SK-N-SH treated with all-trans-retinoic acid at 6 μM for 48 hours (cell line): ENCODE data around the gene GK.

ENCODE experiments used
- ATAC-seq: fragments of 200-7000 bp; cut with Tn5 transposase; 3 replicates; pipeline ENCODE4 v1.9.1; 2020; ENCODE audit warnings: mild to moderate bottlenecking, moderate library complexity
- ARNTL ChIP-seq: fragments of 450-650 bp; formaldehyde crosslinking; IDR thresholded peaks from 2 replicates; pipeline ENCODE4 v1.5.0; 2020; ENCODE audit warnings: low read depth, mild to moderate bottlenecking, moderate library complexity, borderline replicate concordance
- CREB5 ChIP-seq: fragments of 250-450 bp; sonication (Bioruptor Pico); IDR thresholded peaks from 2 replicates; pipeline ENCODE4 v1.5.1; 2020; ENCODE audit warnings: low read depth, mild to moderate bottlenecking, moderate library complexity
- CSDC2 ChIP-seq: fragments of 250-450 bp; sonication (Bioruptor Pico); IDR thresholded peaks from 2 replicates; pipeline ENCODE4 v1.5.0; 2020; ENCODE audit warnings: mild to moderate bottlenecking, moderate library complexity
- CSRNP3 ChIP-seq: fragments of 250-450 bp; sonication (Bioruptor Pico); IDR thresholded peaks from 2 replicates; pipeline ENCODE4 v1.5.1; 2021; ENCODE audit warnings: mild to moderate bottlenecking, moderate library complexity
- ESRRG ChIP-seq: fragments of 250-450 bp; sonication (Bioruptor Pico); IDR thresholded peaks from 2 replicates; pipeline ENCODE4 v1.6.1; 2021; ENCODE audit warnings: mild to moderate bottlenecking
- GLIS3 ChIP-seq: fragments of 250-450 bp; sonication (Bioruptor Pico); IDR thresholded peaks from 2 replicates; pipeline ENCODE4 v1.5.0; 2020; ENCODE audit warnings: mild to moderate bottlenecking, moderate library complexity
- OSR1 ChIP-seq: fragments of 250-450 bp; sonication (Bioruptor Pico); IDR thresholded peaks from 2 replicates; pipeline ENCODE4 v1.8.0; 2022; ENCODE audit warnings: moderate library complexity, mild to moderate bottlenecking, inconsistent platforms
- PATZ1 ChIP-seq: fragments of 250-450 bp; sonication (Bioruptor Pico); IDR thresholded peaks from 2 replicates; pipeline ENCODE4 v1.8.0; 2020; ENCODE audit warnings: mild to moderate bottlenecking, moderate library complexity, borderline replicate concordance
- POU6F1 ChIP-seq: fragments of 250-450 bp; sonication (Bioruptor Pico); IDR thresholded peaks from 2 replicates; pipeline ENCODE4 v1.8.0; 2021; ENCODE audit warnings: low read depth, mild to moderate bottlenecking, moderate library complexity, borderline replicate concordance
- PPARA ChIP-seq: fragments of 250-450 bp; sonication (Bioruptor Pico); IDR thresholded peaks from 2 replicates; pipeline ENCODE4 v1.5.0; 2020; ENCODE audit warnings: mild to moderate bottlenecking, borderline replicate concordance
- RARB ChIP-seq: fragments of 250-450 bp; sonication (Bioruptor Pico); IDR thresholded peaks from 2 replicates; pipeline ENCODE4 v1.8.0; 2021; ENCODE audit warnings: mild to moderate bottlenecking, moderate library complexity
- TCF4 ChIP-seq: fragments of 250-450 bp; sonication (Bioruptor Pico); IDR thresholded peaks from 2 replicates; pipeline ENCODE4 v1.8.0; 2021; ENCODE audit warnings: mild to moderate bottlenecking, moderate library complexity, borderline replicate concordance
- TOX ChIP-seq: fragments of 250-450 bp; sonication (Bioruptor Pico); IDR thresholded peaks from 2 replicates; pipeline ENCODE4 v1.8.0; 2021; ENCODE audit warnings: mild to moderate bottlenecking, moderate library complexity, borderline replicate concordance
- TSHZ2 ChIP-seq: fragments of 250-450 bp; sonication (Bioruptor Pico); IDR thresholded peaks from 2 replicates; pipeline ENCODE4 v1.5.0; 2020; ENCODE audit warnings: mild to moderate bottlenecking, moderate library complexity
- ZC3H10 ChIP-seq: fragments of 250-450 bp; sonication (Bioruptor Pico); IDR thresholded peaks from 2 replicates; pipeline ENCODE4 v1.5.1; 2021; ENCODE audit warnings: mild to moderate bottlenecking, moderate library complexity
- ZFP3 ChIP-seq: fragments of 250-450 bp; sonication (Bioruptor Pico); IDR thresholded peaks from 2 replicates; pipeline ENCODE4 v1.5.0; 2020; ENCODE audit warnings: mild to moderate bottlenecking, moderate library complexity
- ZFP30 ChIP-seq: fragments of 450-650 bp; formaldehyde crosslinking; IDR thresholded peaks from 2 replicates; pipeline ENCODE4 v1.5.0; 2022; ENCODE audit warnings: mild to moderate bottlenecking, moderate library complexity
- ZNF565 ChIP-seq: fragments of 450-650 bp; formaldehyde crosslinking; conservative IDR thresholded peaks from 2 replicates; pipeline ENCODE4 v1.5.0; 2020; ENCODE audit warnings: low read depth, mild to moderate bottlenecking, moderate library complexity
- ZNF70 ChIP-seq: fragments of 450-650 bp; formaldehyde crosslinking; IDR thresholded peaks from 2 replicates; pipeline ENCODE4 v1.5.0; 2020; ENCODE audit warnings: mild to moderate bottlenecking, moderate library complexity
- ZNF8 ChIP-seq: fragments of 450-650 bp; formaldehyde crosslinking; IDR thresholded peaks from 2 replicates; pipeline ENCODE4 v1.5.0; 2020; ENCODE audit warnings: mild to moderate bottlenecking, moderate library complexity

GK gene

GRCh38 chrX:30715976-30716375, 62.8 kb downstream of the GK start:
- no peak for TF ChIP-seq TOX (CRISPR knock-in tag)
- TF ChIP-seq OSR1 (CRISPR knock-in tag), result no peak
- no peak for TF ChIP-seq CSRNP3 (CRISPR knock-in tag)
- no peak for TF ChIP-seq ZNF70
- ATAC-seq, result no peak

- TF ChIP-seq POU6F1, result no peak
- no peak for TF ChIP-seq PATZ1 (CRISPR knock-in tag)
- TF ChIP-seq ESRRG (CRISPR knock-in tag), result no peak
- no peak for TF ChIP-seq TSHZ2 (CRISPR knock-in tag)
- no peak for TF ChIP-seq PPARA (CRISPR knock-in tag)
- TF ChIP-seq ZC3H10 (CRISPR knock-in tag), result no peak
- no peak for TF ChIP-seq ARNTL
- no peak for TF ChIP-seq OSR1 (CRISPR knock-in tag)
- no peak for TF ChIP-seq TCF4 (CRISPR knock-in tag)
- no peak for TF ChIP-seq ZNF8 (CRISPR knock-in tag)
- TF ChIP-seq GLIS3, result no peak
- TF ChIP-seq ZNF70, result no peak
- TF ChIP-seq RARB (CRISPR knock-in tag), result no peak
- TF ChIP-seq TOX (CRISPR knock-in tag), result no peak
- no peak for TF ChIP-seq CREB5 (CRISPR knock-in tag)
- no peak for TF ChIP-seq ZFP30 (CRISPR knock-in tag)
- TF ChIP-seq, all 23 proteins: peak for 0
- ATAC-seq, result no peak
These were observed 80.8 kb downstream of the GK start for GRCh38 chrX:30733852-30734660.

GRCh38 chrX:30734782-30735181, 81.6 kb downstream of the GK start:
- ATAC-seq, result no peak
- TF ChIP-seq ZFP30 (CRISPR knock-in tag) (no peak), TOX (CRISPR knock-in tag) (no peak), PATZ1 (CRISPR knock-in tag) (no peak), ESRRG (CRISPR knock-in tag) (no peak), CREB5 (CRISPR knock-in tag) (no peak), GLIS3 (no peak), ZNF8 (CRISPR knock-in tag) (no peak), CSRNP3 (CRISPR knock-in tag) (no peak), CSDC2 (CRISPR knock-in tag) (no peak), ZNF70 (no peak), ZNF565 (CRISPR knock-in tag) (no peak), ZFP3 (CRISPR knock-in tag) (no peak)
